BJ (cell line): ENCODE results near the gene NCLN. TPM values are rescaled to one million over a fixed set of nuclear protein-coding genes. Genes with fewer than 3 reads are reported as not detected.
"Not testable (repeated sequence)": the region's sequence is repeated elsewhere in the genome, so short reads cannot be mapped to it uniquely, and the experiment has no call there.

Experiments
- CTCF ChIA-PET: fragments of 350-600 bp; formaldehyde crosslinking; extraction: SDS; loops from one replicate; lab custom pipeline; 2021; ENCODE audit warnings: antibody characterized with exemption, inconsistent platforms; lab: Yijun Ruan, JAX
- POLR2A ChIA-PET: fragments of 300-600 bp; sonication (Branson Sonifier 250); formaldehyde crosslinking; extraction: SDS; loops from one replicate; lab custom pipeline; 2021; ENCODE audit warnings: antibody characterized with exemption; lab: Charles Lee
- DNase-seq: peaks from one replicate; pipeline ENCODE4 v3.0.0-alpha.2; 2011; ENCODE audit warnings: low read depth
- H3K27me3 ChIP-seq: 2 replicates; pipeline ENCODE4 v1.6.0; 2011; ENCODE audit warnings: low read length; ENCODE audit not compliant: control insufficient read depth, insufficient read depth
- H3K36me3 ChIP-seq: 2 replicates; pipeline ENCODE4 v1.5.1; 2011; ENCODE audit warnings: low read length; ENCODE audit not compliant: control insufficient read depth, insufficient read depth
- H3K4me3 ChIP-seq: 2 replicates; pipeline ENCODE4 v1.5.1; 2011; ENCODE audit warnings: low read depth, mild to moderate bottlenecking, control low read depth, low read length
- CTCF ChIP-seq: IDR thresholded peaks from 2 replicates; pipeline ENCODE4 v1.5.1; 2011; ENCODE audit warnings: low read depth, mild to moderate bottlenecking, control low read depth, inconsistent platforms, low read length, moderate library complexity; ENCODE audit not compliant: insufficient read depth
- polyA plus RNA-seq: library from polyadenylated mRNA; depleted of rRNA; stranded (reverse); fragments of >200 nt; gene quantifications from 2 replicates; pipeline ENCODE4 v1.2.3, GENCODE V29; 2011

NCLN gene
- polyA plus RNA-seq, 1 experiment, result 75.8 TPM

- H3K4me3 ChIP-seq, result no peak overlapping the region
- DNase-seq, result no peak
- ChIA-PET POLR2A (no interaction called here), CTCF (interaction anchor here (1.0 to 1.4 kb wide), 2 partner anchors 20 to 240 kb away, joined by 4 read pairs; no protein-coding TSS in a partner anchor)
- H3K27me3 ChIP-seq, result no peaks in the 10 kb centered on the region
- peaks cover 10% of the 10 kb centered on the region for H3K36me3 ChIP-seq
- TF ChIP-seq CTCF, result no peak
These were observed 4.7 kb downstream of the NCLN start for GRCh38 chr19:3190470-3190770.

GRCh38 chr19:3190921-3191805, 5.4 kb downstream of the NCLN start:
- Histone ChIP-seq H3K27me3 (no peaks in the 10 kb centered on the region), H3K36me3 (peaks cover 11% of the 10 kb centered on the region), H3K4me3 (no peak overlapping the region)
- ChIA-PET POLR2A (no interaction called here), CTCF (interaction anchor here (1.0 to 1.4 kb wide), 2 partner anchors 20 to 241 kb away, joined by 4 read pairs; no protein-coding TSS in a partner anchor)
- TF ChIP-seq CTCF, result no peak
- no peak for DNase-seq

- DNase-seq, H3K27me3 ChIP-seq, POLR2A ChIA-PET, H3K4me3 ChIP-seq: not testable (repeated sequence)
- peaks cover 11% of the 10 kb centered on the region for H3K36me3 ChIP-seq
- CTCF ChIA-PET, result interaction anchor here (1.4 kb wide), 1 partner anchor 19 kb away, joined by 4 read pairs; no protein-coding TSS in a partner anchor
These were observed 6.0 kb downstream of the NCLN start for GRCh38 chr19:3191806-3192104.

GRCh38 chr19:3192228-3192635, 6.5 kb downstream of the NCLN start:
- TF ChIP-seq CTCF, result no peak
- ChIA-PET POLR2A (no interaction called here), CTCF (no interaction called here)

GRCh38 chr19:3192684-3193083, 7.0 kb downstream of the NCLN start:
- CTCF ChIA-PET, result no interaction called here
- no peak for DNase-seq
- H3K36me3 ChIP-seq, result peaks cover 11% of the 10 kb centered on the region
- H3K4me3 ChIP-seq, result no peak overlapping the region
- H3K27me3 ChIP-seq, result no peaks in the 10 kb centered on the region
- TF ChIP-seq CTCF, result no peak
- POLR2A ChIA-PET, result no interaction called here

More at GRCh38 chr19:3192228-3192635, 6.5 kb downstream of the NCLN start:
- no peak overlapping the region for H3K4me3 ChIP-seq
- peaks cover 11% of the 10 kb centered on the region for H3K36me3 ChIP-seq
- H3K27me3 ChIP-seq, result no peaks in the 10 kb centered on the region
- DNase-seq, result no peak
